GM21360 (cell line): ENCODE data around the gene MMP13.
"Not testable (repeated sequence)": the region's sequence is repeated elsewhere in the genome, so short reads cannot be mapped to it uniquely, and the experiment has no call there.

Source experiments
- ATAC-seq: cut with Tn5 transposase; IDR thresholded peaks from one replicate; pipeline ENCODE4 v1.9.1; 2021; ENCODE audit warnings: mild to moderate bottlenecking, moderate library complexity; ENCODE audit not compliant: unreplicated experiment

Gene MMP13

GRCh38 chr11:102955624-102956023 lies at the start of gene MMP13:
MMP13 (minus strand) TSS chr11:102955732; CDS start chr11:102955705, 27 bp downstream.
- ATAC-seq: no peak

DNA sequence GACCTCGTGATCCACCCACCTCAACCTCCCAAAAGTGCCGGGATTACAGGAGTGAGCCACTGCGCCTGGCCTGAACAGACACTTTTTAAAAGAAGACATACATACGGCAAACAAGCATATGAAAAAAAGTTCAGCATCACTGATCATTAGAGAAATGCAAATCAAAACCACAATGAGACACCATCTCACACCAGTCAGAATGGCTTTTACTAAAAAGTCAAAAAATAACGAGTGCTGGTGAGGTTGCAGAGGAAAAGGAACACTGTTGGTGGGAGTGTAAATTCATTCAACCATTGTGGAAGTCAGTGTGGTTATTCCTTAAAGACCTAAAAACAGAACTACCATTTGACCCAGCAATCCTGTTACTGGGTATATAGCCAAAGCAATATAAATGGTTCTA lies 48.7 kb upstream of the MMP13 start:
- ATAC-seq: not testable (repeated sequence)

DNA sequence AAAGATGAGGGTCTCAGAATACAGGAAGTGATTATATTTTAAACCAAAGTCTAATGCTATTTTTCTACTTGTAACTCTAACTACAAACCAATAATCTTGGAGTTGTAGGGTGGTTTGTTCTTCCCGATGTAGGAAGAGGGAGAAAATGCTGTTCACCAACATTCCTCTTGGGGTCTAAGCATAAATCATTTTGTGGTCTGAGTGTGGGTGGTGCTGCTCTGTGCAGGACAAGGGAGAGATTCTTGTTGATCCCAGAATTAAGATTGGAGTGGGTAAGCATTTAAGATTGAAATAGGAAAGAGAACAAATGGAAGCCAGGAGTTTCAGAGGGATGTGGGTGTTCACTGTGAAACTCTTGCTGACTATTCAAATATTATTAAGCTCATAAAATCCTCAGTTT lies 38.6 kb upstream of the MMP13 start:
- no peak for ATAC-seq

DNA sequence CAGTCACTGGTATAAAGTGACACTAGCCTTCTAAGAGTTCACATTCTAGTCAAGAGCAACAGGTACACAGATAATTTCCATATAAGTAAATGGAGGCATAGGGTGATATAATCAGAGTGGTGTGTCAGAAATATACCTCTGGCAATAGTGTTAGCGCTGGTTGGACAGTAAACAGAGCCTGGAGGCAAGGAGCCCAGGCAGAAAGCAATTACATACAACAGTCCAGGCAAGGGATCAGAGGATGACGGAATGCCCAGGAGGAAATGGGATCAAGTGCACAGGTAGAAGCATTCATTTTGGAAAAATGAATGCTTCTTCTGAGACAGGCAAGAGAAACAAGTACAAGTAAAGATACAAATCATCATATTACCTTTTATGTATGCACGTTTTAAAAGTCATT lies 36.2 kb upstream of the MMP13 start:
- no peak for ATAC-seq

GRCh38 chr11:102990145-102990544 lies 34.6 kb upstream of the MMP13 start:
- ATAC-seq: no peak

- no peak for ATAC-seq
These were observed 34.0 kb upstream of the MMP13 start for GRCh38 chr11:102989379-102990047.

GRCh38 chr11:102986815-102987214 lies 31.3 kb upstream of the MMP13 start:
- ATAC-seq: no peak

- ATAC-seq: no peak
These were observed 30.3 kb upstream of the MMP13 start for GRCh38 chr11:102985850-102986249.

GRCh38 chr11:102983486-102983885 lies 28.0 kb upstream of the MMP13 start:
- ATAC-seq: no peak

DNA sequence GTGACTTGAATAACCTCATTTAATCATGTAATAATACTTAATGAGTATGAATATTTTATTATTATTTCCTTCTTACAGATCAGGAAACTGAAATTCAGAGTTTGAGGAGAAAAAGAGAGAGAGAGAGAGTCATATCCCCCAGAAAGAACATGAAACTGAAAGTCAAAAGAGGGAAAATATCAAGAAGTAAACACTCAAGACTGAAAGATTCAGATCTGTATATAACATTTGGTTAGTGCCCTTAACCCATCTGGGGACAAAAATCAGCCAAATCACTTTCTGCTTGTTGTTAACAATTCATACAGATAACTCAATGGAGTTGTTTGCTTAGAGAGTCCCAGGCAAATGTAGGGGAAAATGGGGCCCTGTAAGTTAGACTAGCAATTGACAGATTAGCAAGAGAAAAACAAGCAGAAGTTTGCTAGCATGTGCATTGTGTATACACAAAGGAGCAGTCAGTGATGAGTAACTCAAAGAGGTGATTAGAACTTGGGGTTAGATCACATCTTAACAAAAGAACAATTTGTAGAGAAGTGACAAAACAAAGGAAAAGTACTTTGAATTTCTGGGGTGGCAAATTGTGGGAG lies 25.9 kb upstream of the MMP13 start:
- no peak for ATAC-seq

GRCh38 chr11:102974552-102975280 lies 19.2 kb upstream of the MMP13 start:
- no peak for ATAC-seq

DNA sequence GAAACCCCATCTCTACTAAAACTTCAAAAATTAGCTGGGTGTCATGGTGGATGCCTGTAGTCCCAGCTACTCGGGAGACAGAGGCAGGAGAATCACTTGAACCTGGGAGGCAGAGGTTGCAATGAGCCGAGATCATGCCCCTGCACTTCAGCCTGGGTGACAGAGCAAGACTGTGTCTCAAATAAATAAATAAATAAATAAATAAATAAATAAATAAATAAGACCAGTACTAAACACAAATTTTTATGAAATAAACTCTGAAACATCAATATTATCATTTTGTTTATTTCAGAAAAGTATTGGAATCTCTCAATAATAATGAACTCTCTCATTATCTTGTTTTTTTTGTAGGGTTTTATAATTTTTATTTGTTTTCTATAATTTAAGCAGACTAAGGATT lies 18.2 kb upstream of the MMP13 start:
- not testable (repeated sequence) for ATAC-seq

DNA sequence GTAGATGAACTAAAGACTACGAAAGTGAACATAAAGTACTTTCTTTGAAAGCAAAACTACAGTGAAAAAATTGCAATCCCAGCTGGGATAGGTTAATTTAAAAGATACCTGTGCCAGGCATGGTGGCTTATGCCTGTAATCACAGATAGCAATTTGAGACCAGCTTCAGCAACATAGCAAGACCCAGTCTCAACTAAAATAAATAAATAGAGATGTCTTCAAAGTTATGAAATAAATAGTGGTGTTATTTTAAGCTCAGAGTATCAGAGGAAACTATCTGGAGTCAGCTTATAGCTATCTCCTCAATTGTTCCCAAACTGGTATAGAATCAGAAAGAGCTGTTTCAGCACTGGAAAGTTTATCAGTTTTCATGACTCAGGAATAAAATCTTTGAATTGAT lies 17.3 kb upstream of the MMP13 start:
- ATAC-seq: no peak

DNA sequence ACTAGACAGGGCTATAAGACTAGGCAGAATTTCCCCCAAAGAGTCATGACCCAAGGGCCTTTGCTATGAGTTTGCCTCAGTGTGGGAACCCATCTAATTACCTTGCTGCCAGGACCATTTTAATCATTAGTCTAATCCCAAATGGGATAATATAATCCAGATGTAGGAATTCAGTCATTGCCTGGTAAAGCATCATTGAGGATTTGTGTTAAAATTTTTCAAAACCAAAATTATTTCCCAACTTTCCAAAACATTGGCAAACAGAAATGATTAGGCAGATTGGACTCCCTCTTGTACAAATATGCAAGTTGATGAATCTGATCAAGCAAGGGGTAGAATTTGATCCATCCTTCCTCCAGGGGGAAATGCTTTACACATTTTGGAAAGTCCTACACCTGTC lies 16.2 kb upstream of the MMP13 start:
- no peak for ATAC-seq

DNA sequence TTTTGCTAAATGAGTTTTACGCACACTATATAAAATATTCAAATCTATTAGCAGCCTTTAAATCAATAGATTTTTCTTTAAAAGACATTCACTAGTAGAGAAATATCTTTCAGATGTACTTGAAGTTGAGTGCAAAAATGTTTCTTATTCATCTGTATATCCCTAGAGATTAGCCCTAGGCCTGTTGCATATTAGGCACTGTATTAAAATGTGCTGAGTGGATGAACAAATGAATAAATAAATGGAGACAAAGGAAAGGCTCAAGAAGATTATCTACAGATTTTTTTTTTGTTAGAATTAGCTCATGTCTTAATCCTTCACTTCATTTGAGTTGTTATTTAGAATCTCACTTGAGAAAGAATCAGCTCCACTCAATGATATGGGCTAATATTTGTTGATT lies 12.0 kb upstream of the MMP13 start:
- ATAC-seq: no peak

DNA sequence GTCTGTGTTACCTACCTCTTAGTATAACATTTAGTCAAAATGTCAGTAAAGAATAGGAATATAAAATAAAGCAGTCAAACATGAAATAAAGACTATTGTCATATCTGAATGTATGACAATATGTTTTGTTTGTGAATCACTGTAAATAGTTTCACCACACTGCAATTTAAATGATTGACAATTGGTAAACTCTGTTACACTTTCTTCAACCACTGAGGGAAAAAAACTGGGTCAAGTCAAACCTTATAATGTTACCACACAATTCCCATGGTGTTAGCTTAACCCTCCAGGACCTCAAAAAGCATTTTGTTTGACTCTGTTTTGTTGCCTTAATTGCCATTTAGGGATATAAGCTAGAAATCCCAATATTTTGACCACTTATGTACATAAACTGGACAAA lies 10.5 kb upstream of the MMP13 start:
- no peak for ATAC-seq

- no peak for ATAC-seq
These were observed 9.3 kb upstream of the MMP13 start for GRCh38 chr11:102964867-102965266.

- no peak for ATAC-seq
These were observed 2.4 kb upstream of the MMP13 start for GRCh38 chr11:102957953-102958352.

GRCh38 chr11:102950622-102951081 lies 4.9 kb downstream of the MMP13 start:
- ATAC-seq: no peak

DNA sequence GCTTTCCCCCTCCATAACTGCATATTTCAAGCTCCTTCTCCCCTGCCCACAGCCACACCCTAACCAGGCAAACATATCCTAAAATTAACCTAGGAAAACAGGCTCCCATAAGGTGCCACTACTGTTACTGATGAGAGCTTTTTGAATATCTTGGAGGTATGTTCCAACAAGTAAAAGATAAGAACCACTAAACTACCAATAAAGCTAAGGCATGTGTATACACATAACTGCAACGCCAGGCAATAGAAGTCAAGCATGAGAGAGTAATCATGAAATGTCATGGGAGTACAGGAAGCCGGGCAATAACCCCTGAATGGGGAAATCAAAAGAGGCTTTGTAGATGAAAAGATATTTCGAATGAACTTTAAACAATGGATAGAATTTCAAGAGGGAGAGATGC lies 9.3 kb downstream of the MMP13 start:
- no peak for ATAC-seq

- peak; percentile 74 for ATAC-seq
These were observed 14.6 kb downstream of the MMP13 start for GRCh38 chr11:102940714-102941588.
